DOHH2 (cell line): ENCODE data around the gene CDC26.

Experiments
- EZH2phosphoT487 ChIP-seq: fragments of 200-600 bp; sonication (generic); IDR thresholded peaks from 2 replicates; pipeline ENCODE4 v1.6.1; 2017; ENCODE audit warnings: borderline replicate concordance, mild to moderate bottlenecking, antibody characterized with exemption, low read length, moderate library complexity, mixed read lengths
- TF ChIP-seq, protein P1 (sequence below): fragments of 200-600 bp; sonication (generic); IDR thresholded peaks from one replicate; pipeline ENCODE4 v1.5.1; 2014; ENCODE audit warnings: antibody characterized with exemption, mild to moderate bottlenecking, low read depth, low read length; ENCODE audit not compliant: poor library complexity, severe bottlenecking

- TF ChIP-seq, protein P1, sequence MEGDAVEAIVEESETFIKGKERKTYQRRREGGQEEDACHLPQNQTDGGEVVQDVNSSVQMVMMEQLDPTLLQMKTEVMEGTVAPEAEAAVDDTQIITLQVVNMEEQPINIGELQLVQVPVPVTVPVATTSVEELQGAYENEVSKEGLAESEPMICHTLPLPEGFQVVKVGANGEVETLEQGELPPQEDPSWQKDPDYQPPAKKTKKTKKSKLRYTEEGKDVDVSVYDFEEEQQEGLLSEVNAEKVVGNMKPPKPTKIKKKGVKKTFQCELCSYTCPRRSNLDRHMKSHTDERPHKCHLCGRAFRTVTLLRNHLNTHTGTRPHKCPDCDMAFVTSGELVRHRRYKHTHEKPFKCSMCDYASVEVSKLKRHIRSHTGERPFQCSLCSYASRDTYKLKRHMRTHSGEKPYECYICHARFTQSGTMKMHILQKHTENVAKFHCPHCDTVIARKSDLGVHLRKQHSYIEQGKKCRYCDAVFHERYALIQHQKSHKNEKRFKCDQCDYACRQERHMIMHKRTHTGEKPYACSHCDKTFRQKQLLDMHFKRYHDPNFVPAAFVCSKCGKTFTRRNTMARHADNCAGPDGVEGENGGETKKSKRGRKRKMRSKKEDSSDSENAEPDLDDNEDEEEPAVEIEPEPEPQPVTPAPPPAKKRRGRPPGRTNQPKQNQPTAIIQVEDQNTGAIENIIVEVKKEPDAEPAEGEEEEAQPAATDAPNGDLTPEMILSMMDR, result no peak
- TF ChIP-seq EZH2phosphoT487, result no peak
These were observed 53.4 kb downstream of the CDC26 start for GRCh38 chr9:113221800-113222481.
